Adrenal gland (tissue), 12 donors: ENCODE data around the gene LALBA. TPM values are rescaled to one million over a fixed set of nuclear protein-coding genes. Genes with fewer than 3 reads are reported as not detected.
"Not testable (repeated sequence)": the region's sequence is repeated elsewhere in the genome, so short reads cannot be mapped to it uniquely, and the experiment has no call there.

Experiments used
- DNase-seq, 7 donors: peaks; one replicate each; pipeline ENCODE4 v3.0.0-alpha.2; 2019 to 2020
- H3K27ac ChIP-seq, 5 donors: fragments of 200-600 bp; sonication (generic) in 4 of 5; 1 replicate in 3 of 5; 2 replicates in 2 of 5; pipeline versions ENCODE4 v1.5.1 to v1.8.0; 2016 to 2020; ENCODE audit warnings: mild to moderate bottlenecking in 1 of 5
- H3K27me3 ChIP-seq: fragments of 200-600 bp; 2 replicates; pipeline ENCODE4 v1.8.0; 2021
- H3K36me3 ChIP-seq, 2 donors: fragments of 200-600 bp; replicated peaks in 1 of 2; 1 replicate in 1 of 2; 2 replicates in 1 of 2; pipeline versions ENCODE4 v1.5.1 to v1.8.0; 2018 to 2022
- H3K4me1 ChIP-seq, 2 donors: fragments of 200-600 bp; replicated peaks in 1 of 2; 1 replicate in 1 of 2; 2 replicates in 1 of 2; pipeline versions ENCODE4 v1.5.1 to v1.8.0; 2018 to 2021
- H3K4me3 ChIP-seq, 4 donors: fragments of 200-600 bp; sonication (generic) in 3 of 4; one replicate each; pipeline ENCODE4 v1.5.1; 2016 to 2018
- H3K9me3 ChIP-seq, 3 donors: fragments of 200-600 bp; sonication (generic) in 1 of 3; replicated peaks in 1 of 3; 1 replicate in 2 of 3; 2 replicates in 1 of 3; pipeline versions ENCODE4 v1.5.1 to v1.8.0; 2016 to 2021
- POLR2A ChIP-seq, 2 donors: fragments of 450-650 bp; IDR thresholded peaks; one replicate each; pipeline ENCODE4 v1.6.1; 2017; ENCODE audit warnings: antibody characterized with exemption in 2 of 2, mild to moderate bottlenecking in 2 of 2, moderate library complexity in 1 of 2
- WGBS, 4 donors: extraction: QIAGEN DNeasy Blood & Tissue Kit in 2 of 4; methylation state at CpG; one replicate each; pipeline versions ENCODE4 v1.1.5 to v1.1.7; 2013 to 2017; 5-methylcytosine and 5-hydroxymethylcytosine counted together
- intact Hi-C, 2 donors: fragments of 100-400 bp; cut with DNase I; formaldehyde crosslinking; loops; one replicate each; pipeline versions ENCODE4 v1.14.1 to v1.15.0; 2022 to 2023
- polyA plus RNA-seq, 3 donors: library from polyadenylated mRNA; stranded (reverse); fragments of 200-250 nt in 2 of 3; fragments of 350-450 nt in 1 of 3; fragmentation: Illumina TruSeq in 1 of 3; extraction: RNeasy Lipid Tissue Mini Kit (QIAGEN cat#74804) in 1 of 3; gene quantifications; one replicate each; pipeline ENCODE4 v1.2.3, GENCODE V29; 2013 to 2014
- total RNA-seq, 9 donors: library from RNA; depleted of rRNA in 4 of 9; stranded (reverse); fragments of >200 nt in 4 of 9; fragments of 120-200 nt in 1 of 9; fragmentation: NEBNext Ultra II Directional in 1 of 9; extraction: Animal tissue kit (Norgen Biotek cat#: 25700) in 1 of 9; gene quantifications; one replicate each; pipeline versions ENCODE4 v1.1.0 to v1.2.4, GENCODE V29; 2013 to 2023
- TF ChIP-seq, protein P1 (sequence below), 6 experiments: fragments of 450-650 bp in 4 of 6; fragments of 200-600 bp in 2 of 6; sonication (generic) in 1 of 6; IDR thresholded peaks; 1 replicate in 5 of 6; 2 replicates in 1 of 6; pipeline versions ENCODE4 v1.5.1 to v1.8.0; 2016 to 2021; ENCODE audit warnings: antibody characterized with exemption in 6 of 6, mild to moderate bottlenecking in 2 of 6, moderate library complexity in 1 of 6
- donor health status: healthy with polysubstance abuse.
- donor health status: Bipolar disorder and iron deficiency.
- donor health status: DM: yes; HTN: yes; CAD: no.
- donor health status: DM: no; HTN: no; CAD: no.
- donor health status: DM: no; HTN: no; CAD: no.
- donor health status: DM: yes; HTN: yes; CAD: no.

LALBA gene
- total and polyA plus RNA-seq, 12 donors, result not detected

DNA sequence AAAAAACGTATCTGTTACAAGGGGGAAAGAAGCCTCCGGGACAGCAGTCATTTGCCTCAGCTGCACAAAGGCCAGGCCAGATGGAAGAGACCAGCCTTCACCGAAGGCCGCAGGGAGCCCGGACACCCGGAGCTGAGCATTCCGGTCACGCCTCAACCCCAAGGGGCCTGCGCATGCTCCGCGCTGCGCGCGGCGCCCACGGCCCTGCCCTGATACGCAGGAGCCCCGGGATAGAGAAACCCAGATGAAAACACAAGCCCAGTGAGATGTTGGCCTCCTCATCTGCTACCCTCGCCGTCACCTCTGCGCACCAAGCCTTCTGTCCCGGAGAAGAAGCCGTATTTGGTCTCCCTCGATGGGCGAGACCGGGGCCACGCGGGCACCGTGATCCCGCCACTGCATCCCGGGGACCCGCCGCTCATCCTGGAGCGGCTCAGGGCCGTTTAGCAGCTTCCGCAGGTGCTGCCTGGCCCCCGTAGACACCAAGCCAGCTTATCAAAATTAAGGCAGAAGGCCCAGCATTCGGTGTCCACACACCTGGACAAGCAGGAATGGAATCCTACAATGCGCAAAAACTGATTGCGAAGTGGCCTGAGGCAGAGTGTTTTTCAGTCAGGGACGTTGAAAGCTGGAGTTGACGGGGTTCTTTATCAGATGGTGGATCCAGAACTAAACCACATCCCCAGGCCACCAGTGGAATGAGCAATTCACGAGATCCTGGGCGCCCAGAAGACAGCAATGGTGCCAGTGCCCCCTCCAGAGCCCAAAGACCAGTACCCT lies 41.8 kb downstream of the LALBA start:
- TF ChIP-seq, protein P1, sequence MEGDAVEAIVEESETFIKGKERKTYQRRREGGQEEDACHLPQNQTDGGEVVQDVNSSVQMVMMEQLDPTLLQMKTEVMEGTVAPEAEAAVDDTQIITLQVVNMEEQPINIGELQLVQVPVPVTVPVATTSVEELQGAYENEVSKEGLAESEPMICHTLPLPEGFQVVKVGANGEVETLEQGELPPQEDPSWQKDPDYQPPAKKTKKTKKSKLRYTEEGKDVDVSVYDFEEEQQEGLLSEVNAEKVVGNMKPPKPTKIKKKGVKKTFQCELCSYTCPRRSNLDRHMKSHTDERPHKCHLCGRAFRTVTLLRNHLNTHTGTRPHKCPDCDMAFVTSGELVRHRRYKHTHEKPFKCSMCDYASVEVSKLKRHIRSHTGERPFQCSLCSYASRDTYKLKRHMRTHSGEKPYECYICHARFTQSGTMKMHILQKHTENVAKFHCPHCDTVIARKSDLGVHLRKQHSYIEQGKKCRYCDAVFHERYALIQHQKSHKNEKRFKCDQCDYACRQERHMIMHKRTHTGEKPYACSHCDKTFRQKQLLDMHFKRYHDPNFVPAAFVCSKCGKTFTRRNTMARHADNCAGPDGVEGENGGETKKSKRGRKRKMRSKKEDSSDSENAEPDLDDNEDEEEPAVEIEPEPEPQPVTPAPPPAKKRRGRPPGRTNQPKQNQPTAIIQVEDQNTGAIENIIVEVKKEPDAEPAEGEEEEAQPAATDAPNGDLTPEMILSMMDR (IDR thresholded peaks at IDR 0.05), result no peak
- TF ChIP-seq POLR2A (IDR thresholded peaks at IDR 0.05), result no peak
- no peak overlapping the region for H3K4me3 ChIP-seq
- H3K27me3 ChIP-seq, result no peaks in the 10 kb centered on the region
- intact Hi-C loops, result no loop called here
- H3K36me3 ChIP-seq, result no peaks in the 10 kb centered on the region
- no peaks in the 10 kb centered on the region for H3K9me3 ChIP-seq
- 89 to 93% (median 92%) methylated on average over 29 to 44 of the region's 44 CpGs for WGBS, 4 donors
- H3K27ac ChIP-seq, result no peak overlapping the region
- H3K4me1 ChIP-seq, result no peaks in the 10 kb centered on the region
- DNase-seq, result no peak

DNA sequence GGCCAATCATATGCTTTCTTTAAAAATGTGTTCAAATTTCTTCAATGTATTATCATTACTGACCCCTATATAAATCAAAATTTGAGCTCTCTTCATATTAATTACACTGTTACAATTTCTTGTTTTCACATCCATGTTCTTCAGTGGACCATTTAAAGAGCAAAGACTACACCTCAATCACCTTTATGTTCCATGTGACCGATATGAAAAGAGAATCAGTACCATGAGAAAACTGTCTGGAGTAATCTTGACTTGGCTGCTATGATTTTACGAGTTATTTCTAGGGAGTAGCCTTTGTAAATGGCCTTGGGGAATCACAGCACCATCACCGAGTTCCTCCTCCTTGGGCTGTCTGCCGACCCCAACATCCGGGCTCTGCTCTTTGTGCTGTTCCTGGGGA lies 44.5 kb downstream of the LALBA start, which contains the start of gene OR8S1:
Gene OR8S1 (plus strand): TSS at position 301 of the 400 bp plus-strand sequence. CDS start 0 bp downstream, at position 301.
- Histone ChIP-seq H3K9me3 (no peaks in the 10 kb centered on the region), H3K36me3 (no peaks in the 10 kb centered on the region), H3K4me3 (no peak within 1 kb of the TSS), H3K4me1 (no peaks in the 10 kb centered on the region), H3K27ac (no peak within 1 kb of the TSS), H3K27me3 (no peaks in the 10 kb centered on the region)
- intact Hi-C loops, result no loop called here
- TF ChIP-seq, protein P1 (IDR thresholded peaks at IDR 0.05), result no peak
- no peak for TF ChIP-seq POLR2A (IDR thresholded peaks at IDR 0.05)
- WGBS, 4 donors, result 69 to 82% (median 71%) methylated on average over 5 of the region's 5 CpGs
- DNase-seq, result no peak

DNA sequence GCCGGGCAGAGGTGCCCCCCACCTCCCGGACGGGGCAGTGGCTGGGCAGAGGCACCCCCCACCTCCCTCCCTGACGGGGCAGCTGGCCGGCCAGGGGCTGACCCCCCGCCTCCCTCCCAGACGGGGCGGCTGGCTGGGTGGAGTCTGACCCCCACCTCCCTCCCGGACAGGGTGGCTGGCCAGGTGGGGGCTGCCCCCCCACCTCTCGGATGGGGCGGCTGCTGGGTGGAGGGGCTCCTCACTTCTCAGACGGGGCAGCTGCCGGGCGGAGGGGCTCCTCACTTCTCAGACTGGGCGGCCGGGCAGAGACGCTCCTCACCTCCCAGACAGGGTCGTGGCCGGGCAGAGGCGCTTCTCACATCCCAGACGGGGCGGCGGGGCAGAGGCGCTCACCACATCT lies 49.5 kb downstream of the LALBA start:
- H3K36me3 ChIP-seq, H3K4me1 ChIP-seq: not testable (repeated sequence)
- WGBS, 4 donors, result 80 to 92% (median 88%) methylated on average over 1 to 24 of the region's 24 CpGs

More for the DNA sequence above, 49.5 kb downstream of the LALBA start:
- H3K27me3 ChIP-seq, H3K4me3 ChIP-seq, H3K27ac ChIP-seq, intact Hi-C loops, H3K9me3 ChIP-seq, DNase-seq: not testable (repeated sequence)

Other genes with a start within 250 kb of the LALBA start
- 10 to 100 TPM; 32.5 to 65.2 (median 46.6) TPM for gene ZNF641, start 219.1 kb downstream of the LALBA start, total RNA-seq
- gene ZNF641, start 219.1 kb downstream of the LALBA start, polyA plus RNA-seq, result 10 to 100 TPM; 17.4 to 41.5 (median 31.4) TPM
- 1 to 10 TPM in 1 of 9 donors, under 1 TPM in 2, not detected in 6; 0.27 to 2.1 (median 0.72) TPM for gene ANP32D, start 97.5 kb downstream of the LALBA start, total RNA-seq
- 1 to 10 TPM in 1 of 3 donors, not detected in 2; 1.3 TPM for gene ANP32D, start 97.5 kb downstream of the LALBA start, polyA plus RNA-seq
- gene C12orf54, start 87.5 kb downstream of the LALBA start, total RNA-seq, result 1 to 10 TPM in 2 of 9 donors, under 1 TPM in 4, not detected in 3; 0.50 to 1.6 (median 0.85) TPM
- gene C12orf54, start 87.5 kb downstream of the LALBA start, polyA plus RNA-seq, result 1 to 10 TPM in 2 of 3 donors, under 1 TPM in 1; 0.55 to 5.6 (median 2.2) TPM
- under 1 TPM in 1 of 9 donors, not detected in 8; 0.11 TPM for gene OR8S1, start 44.4 kb downstream of the LALBA start, total RNA-seq
- gene OR8S1, start 44.4 kb downstream of the LALBA start, polyA plus RNA-seq, result not detected
- 10 to 100 TPM; 21.3 to 67.6 (median 29.6) TPM for gene KANSL2, start 112.2 kb upstream of the LALBA start, total RNA-seq
- 10 to 100 TPM; 23.9 to 24.3 (median 24.1) TPM for gene KANSL2, start 112.2 kb upstream of the LALBA start, polyA plus RNA-seq
- gene CCNT1, start 146.7 kb upstream of the LALBA start, total RNA-seq, result 10 to 100 TPM; 14.0 to 49.6 (median 33.8) TPM
- gene CCNT1, start 146.7 kb upstream of the LALBA start, polyA plus RNA-seq, result 10 to 100 TPM in 1 of 3 donors, 1 to 10 TPM in 2; 5.4 to 22.6 (median 5.7) TPM
- 10 to 100 TPM; 21.8 to 44.0 (median 29.7) TPM for gene ADCY6, start 219.0 kb upstream of the LALBA start, total RNA-seq
- 10 to 100 TPM; 20.8 to 55.3 (median 34.3) TPM for gene ADCY6, start 219.0 kb upstream of the LALBA start, polyA plus RNA-seq
- 10 to 100 TPM in 1 of 9 donors, 1 to 10 TPM in 8; 3.9 to 11.0 (median 6.0) TPM for gene CACNB3, start 248.4 kb upstream of the LALBA start, total RNA-seq
- 10 to 100 TPM in 2 of 3 donors, 1 to 10 TPM in 1; 4.4 to 19.5 (median 11.3) TPM for gene CACNB3, start 248.4 kb upstream of the LALBA start, polyA plus RNA-seq